ENCODE data around the gene FLT3LG. TPM values are rescaled to one million over a fixed set of nuclear protein-coding genes. Genes with fewer than 3 reads are reported as not detected.

Gene FLT3LG
- polyA plus RNA-seq, 3 donors: 2.6 to 3.2 (median 2.7) TPM

DNA sequence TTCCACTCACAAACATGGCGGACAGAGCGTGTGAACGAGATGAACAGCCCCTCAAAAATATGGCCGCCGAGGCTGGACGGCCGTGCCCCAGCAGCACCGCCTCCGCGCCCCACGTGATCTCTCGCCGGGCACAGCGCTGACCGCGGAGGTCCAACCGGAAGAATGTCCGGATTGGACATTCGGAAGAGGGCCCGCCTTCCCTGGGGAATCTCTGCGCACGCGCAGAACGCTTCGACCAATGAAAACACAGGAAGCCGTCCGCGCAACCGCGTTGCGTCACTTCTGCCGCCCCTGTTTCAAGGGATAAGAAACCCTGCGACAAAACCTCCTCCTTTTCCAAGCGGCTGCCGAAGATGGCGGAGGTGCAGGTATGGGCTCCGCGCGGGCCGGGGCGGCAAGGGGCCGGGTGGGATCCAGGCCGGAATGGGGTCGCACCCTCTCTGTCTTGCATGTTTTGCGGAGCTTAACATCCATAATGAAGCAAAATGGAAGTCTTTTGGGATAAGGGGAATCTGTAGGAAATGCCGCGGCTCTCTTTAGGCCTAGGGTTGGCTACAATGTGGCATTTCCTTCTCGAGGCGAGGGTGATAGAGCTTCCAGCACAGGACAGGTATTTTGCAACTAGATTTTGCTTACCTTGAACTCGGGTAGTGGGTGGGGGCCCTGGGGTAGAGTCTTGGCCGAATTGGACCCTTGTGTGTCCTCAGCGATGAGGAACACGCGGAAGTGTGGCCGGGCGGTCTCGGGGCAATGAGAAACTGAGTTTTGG lies 13.4 kb downstream of the FLT3LG start, which contains the start of gene RPL13A:
Gene RPL13A (plus strand): TSS at position 332 of the 769 bp plus-strand sequence. CDS start 22 bp downstream, at position 354.
- DNase-seq (ENCODE audit: low read depth in 3 of 3, low spot score in 2 of 3): peak; percentile 99 to 100 (median 100)

GRCh38 chr19:49488046-49488862 lies 14.2 kb downstream of the FLT3LG start:
- DNase-seq (ENCODE audit: low read depth in 3 of 3, low spot score in 2 of 3): no peak

DNA sequence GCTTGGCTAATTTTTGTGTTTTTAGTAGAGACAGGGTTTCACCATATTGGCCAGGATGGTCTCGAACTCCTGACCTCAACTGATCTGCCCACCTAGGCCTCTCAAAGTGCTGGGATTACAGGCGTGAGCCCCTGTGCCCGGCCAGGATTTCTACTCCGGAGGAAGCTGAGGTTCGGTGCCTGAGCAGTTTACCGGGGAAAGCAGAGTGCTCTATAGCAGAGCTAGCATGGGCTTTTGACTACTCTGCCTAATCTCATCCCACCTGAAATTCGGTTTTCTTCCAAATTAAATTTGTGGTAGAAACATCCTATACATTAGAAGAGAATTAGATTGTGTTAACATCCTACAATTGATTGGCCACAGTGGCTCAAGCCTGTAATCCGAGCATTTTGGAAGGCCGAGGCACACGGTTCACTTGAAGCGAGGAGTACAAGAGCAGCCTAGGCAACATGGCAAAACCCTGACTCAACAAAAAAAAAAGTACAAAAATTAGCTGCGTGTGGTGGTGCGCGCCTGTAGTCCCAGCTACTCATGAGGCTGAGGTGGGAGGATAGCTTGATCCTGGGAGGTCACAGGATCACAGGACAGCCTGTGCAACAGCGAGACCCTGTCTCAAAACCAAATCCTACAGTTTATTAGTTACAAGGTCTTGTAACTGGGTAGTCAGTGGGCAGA lies 15.0 kb downstream of the FLT3LG start:
- DNase-seq (ENCODE audit: low read depth in 3 of 3, low spot score in 2 of 3): no peak

GRCh38 chr19:49489601-49490167 lies 15.7 kb downstream of the FLT3LG start:
- no peak for DNase-seq (ENCODE audit: low read depth in 3 of 3, low spot score in 2 of 3)

DNA sequence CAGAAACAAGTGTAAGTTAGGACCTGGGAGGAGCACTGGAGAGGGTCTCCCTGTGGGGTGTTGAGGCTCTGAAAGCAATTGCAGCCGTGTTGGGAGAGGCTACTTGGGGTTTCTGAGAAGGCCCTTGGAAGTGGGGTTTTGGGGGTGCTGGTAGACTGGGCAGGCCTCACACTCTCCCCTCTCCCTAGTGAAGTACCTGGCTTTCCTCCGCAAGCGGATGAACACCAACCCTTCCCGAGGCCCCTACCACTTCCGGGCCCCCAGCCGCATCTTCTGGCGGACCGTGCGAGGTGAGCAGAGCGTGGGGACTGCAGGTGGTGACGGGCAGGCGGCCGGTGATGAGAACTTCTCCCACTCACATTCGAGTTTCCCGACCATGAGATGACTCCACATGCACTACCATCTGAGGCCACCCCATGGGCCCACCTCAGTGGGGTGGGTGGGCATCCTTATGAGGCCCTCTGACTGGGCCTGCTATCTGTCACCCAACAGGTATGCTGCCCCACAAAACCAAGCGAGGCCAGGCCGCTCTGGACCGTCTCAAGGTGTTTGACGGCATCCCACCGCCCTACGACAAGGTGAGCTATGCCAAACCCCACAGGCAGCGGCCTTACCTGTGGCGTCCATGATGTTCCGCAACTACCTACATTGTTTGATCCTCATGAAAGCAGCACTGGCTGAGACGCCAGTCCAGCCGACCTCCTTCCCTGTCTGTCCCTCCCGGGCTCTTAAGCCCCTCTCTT lies 16.4 kb downstream of the FLT3LG start:
- DNase-seq (ENCODE audit: low read depth in 3 of 3, low spot score in 2 of 3): no peak

DNA sequence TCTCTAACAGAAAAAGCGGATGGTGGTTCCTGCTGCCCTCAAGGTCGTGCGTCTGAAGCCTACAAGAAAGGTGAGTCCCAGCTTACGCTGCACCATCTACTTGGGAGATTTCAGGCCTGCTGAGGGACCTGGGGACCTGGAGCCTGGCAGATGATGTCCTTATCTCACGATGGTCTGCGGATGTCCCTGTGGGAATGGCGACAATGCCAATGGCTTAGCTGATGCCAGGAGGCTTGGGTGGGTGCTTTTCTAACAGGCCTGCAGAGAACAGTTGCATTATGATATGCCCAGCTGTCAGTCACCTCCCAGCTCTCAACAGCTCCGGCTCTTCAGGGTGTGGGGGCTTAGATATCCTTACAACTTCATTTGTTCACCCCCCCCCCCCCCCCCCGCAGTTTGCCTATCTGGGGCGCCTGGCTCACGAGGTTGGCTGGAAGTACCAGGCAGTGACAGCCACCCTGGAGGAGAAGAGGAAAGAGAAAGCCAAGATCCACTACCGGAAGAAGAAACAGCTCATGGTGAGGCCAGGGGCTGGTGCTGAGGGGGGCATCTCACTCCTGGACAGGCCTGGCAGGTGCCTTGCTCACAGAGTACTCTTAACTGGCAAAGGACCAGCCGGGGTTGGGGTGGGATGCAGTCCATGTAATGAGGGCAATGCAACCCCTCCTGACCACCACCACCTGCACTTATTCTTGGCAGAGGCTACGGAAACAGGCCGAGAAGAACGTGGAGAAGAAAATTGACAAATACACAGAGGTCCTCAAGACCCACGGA lies 17.2 kb downstream of the FLT3LG start:
- DNase-seq (ENCODE audit: low read depth in 3 of 3, low spot score in 2 of 3): no peak

DNA sequence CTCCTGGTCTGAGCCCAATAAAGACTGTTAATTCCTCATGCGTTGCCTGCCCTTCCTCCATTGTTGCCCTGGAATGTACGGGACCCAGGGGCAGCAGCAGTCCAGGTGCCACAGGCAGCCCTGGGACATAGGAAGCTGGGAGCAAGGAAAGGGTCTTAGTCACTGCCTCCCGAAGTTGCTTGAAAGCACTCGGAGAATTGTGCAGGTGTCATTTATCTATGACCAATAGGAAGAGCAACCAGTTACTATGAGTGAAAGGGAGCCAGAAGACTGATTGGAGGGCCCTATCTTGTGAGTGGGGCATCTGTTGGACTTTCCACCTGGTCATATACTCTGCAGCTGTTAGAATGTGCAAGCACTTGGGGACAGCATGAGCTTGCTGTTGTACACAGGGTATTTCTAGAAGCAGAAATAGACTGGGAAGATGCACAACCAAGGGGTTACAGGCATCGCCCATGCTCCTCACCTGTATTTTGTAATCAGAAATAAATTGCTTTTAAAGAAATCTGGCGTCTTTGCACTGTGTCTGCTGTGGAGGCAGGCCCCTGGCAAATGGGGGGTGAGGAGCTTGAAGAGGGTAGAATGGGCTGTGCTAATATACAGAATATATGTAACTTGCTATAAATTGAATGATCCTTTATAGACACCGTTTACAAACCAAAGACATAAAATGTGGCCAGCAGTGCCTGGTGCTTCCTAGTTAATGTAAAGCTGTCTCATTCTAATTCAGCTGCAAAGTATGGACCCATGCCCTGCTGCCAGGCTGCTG lies 18.0 kb downstream of the FLT3LG start:
- DNase-seq (ENCODE audit: low read depth in 3 of 3, low spot score in 2 of 3): no peak

DNA sequence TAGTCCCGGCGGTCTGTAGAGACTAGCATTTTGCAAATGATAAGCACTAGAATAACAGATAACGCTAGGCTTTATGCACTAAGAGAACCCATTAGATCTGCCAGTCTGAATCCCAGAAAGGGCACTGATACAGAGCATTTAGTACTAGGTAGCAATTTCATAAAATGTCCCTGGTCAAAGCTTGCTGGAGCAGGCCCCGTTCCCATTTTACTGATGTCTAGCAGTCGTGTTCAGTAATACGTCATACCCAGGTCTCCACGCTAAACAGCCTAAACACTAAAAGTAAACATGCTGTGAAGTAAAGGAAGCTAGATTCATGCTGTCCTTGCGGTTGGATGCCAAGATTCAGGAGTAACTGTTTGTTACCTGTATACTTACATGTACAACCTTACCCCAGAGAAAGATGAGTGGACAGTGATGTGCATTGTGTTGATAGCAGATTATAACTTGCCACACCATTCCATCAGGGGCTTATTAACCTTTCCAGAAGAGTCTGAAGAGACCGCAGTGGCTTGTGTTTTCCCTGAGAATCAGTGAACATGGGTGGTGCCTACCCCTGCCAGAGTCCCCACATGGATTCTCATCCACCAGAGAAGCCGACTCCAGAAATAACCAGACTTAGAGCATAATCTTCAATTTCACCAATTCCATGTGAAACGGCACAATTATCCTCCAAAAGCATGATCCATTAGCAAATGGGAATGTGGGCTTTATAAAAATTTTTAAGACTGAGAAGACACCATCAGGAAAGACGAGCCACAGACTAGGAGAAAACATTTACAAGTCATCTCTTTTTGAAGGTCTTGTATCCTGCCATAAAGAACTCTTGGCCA lies 18.8 kb downstream of the FLT3LG start:
- DNase-seq (ENCODE audit: low read depth in 3 of 3, low spot score in 2 of 3): no peak

- DNase-seq (ENCODE audit: low read depth in 3 of 3, low spot score in 2 of 3): no peak
Observed at GRCh38 chr19:49496574-49497008, 22.6 kb downstream of the FLT3LG start.

GRCh38 chr19:49497047-49497788 lies 23.2 kb downstream of the FLT3LG start:
- DNase-seq (ENCODE audit: low read depth in 3 of 3, low spot score in 2 of 3): no peak

- DNase-seq (ENCODE audit: low read depth in 3 of 3, low spot score in 2 of 3): no peak
Observed at GRCh38 chr19:49497789-49498103, 23.7 kb downstream of the FLT3LG start.

DNA sequence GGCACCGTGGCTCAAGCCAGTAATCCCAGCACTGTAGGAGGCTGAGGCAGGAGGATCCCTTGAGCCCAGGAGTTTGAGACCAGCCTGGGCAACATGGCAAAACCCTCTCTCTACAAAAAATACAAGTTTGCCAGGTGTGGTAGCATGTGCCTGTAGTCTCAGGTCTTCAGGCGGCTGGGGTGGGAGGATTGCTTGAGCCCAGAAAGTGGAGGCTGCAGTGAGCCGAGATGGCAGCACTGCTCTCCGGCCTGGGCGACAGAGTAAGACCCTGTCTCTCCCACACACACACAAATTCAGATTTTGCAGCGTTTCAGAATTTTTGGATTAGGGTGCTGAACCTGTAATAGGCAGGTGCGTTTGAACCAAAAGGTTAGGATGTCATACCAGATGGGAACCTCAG lies 24.5 kb downstream of the FLT3LG start:
- DNase-seq (ENCODE audit: low read depth in 3 of 3, low spot score in 2 of 3): no peak

DNA sequence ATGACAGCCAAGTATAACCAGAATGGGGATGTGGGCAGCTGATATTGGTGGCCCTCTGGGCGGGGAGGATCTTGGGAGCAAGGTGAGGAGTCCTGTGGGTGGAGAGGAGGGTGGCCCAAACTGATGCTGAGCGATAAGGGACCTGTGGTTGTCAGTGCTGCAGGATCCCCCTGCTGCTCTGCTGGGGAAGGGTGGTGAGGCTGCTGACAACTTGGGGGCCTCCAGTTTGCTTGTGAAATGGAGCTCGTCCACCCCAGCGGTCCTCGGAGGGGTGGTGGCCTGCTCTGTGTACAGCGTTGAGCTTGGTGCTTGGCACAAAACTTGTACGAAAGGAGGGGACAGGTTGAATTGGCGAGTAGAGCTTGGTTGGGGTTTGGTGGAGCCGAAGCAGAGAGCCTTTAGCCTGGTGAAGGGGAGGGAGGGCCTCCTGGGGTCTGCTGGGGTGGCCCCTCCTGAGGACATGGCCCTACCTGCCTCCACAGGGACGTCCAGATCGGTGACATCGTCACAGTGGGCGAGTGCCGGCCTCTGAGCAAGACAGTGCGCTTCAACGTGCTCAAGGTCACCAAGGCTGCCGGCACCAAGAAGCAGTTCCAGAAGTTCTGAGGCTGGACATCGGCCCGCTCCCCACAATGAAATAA lies 25.1 kb downstream of the FLT3LG start:
- no peak for DNase-seq (ENCODE audit: low read depth in 3 of 3, low spot score in 2 of 3)

DNA sequence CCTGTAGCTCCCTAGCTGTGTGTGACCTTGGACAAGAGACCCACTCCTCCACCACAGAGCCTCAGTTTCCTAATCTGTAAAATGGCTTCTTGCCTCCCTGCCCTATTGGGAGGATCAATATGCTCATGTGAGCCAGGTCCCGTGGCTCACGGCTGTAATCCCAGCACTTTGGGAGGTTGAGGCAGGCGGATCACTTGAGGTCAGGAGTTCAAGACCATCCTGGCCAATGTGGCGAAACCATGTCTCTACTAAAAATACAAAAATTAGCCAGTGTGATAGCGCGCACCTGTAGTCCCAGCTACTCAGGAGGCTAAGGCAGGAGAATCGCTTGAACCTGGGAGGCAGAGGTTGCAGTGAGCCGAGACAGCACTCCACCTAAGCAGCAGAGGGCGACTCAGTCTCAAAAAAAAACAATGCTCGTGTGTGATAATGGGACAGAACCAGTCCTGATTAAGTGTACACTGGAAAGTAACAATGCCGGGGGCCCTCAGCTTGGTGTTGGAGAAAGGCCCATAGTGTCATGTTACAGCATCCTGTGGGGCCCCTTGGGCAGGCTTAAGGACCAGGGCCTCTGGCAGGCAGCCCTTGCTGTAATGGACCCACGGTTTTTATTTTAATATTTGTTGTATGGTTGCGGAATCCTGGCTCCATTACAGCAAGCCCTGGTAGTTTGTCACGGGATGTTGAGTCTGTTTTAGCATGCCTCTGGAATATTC lies 29.0 kb downstream of the FLT3LG start:
- DNase-seq (ENCODE audit: low read depth in 3 of 3, low spot score in 2 of 3): peak in 1 of 3 donors; percentile 44

- DNase-seq (ENCODE audit: low read depth in 3 of 3, low spot score in 2 of 3): no peak
Observed at GRCh38 chr19:49503582-49503962, 29.6 kb downstream of the FLT3LG start.

DNA sequence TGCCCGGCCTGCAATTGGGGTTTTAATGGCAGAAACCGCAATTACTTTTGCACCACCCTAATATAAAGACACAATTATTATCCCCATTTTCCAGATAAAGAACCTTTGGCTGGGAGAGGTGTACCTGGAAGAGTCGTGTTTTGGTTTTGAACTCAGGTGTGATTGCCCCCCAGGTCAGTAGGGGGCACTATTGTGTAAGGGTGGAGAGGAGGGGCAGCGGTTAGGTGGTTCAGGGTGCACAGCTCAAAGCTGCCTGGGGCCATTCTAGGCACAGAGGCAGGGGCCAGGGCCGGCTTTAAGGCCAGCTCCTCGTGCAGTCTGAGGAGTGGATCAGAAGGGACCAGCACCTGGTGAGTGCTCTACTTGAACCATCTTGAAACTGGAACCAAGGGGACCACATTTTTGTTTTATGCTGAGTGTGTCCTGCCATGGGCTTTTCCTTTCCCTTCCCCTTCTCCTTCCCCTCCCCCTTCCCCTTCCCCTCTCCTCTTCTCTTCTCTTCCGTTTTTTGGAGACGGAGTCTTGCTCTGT lies 32.6 kb downstream of the FLT3LG start:
- DNase-seq (ENCODE audit: low read depth in 3 of 3, low spot score in 2 of 3): no peak
